NCI-H526 (cell line): Measurements from ENCODE around the gene TNPO1.
"Not testable (repeated sequence)": the region's sequence is repeated elsewhere in the genome, so short reads cannot be mapped to it uniquely, and the experiment has no call there.

ENCODE experiments used
- DNase-seq, 2 experiments: peaks; one replicate each; lab custom pipeline; 2025; lab: John Stamatoyannopoulos, UW

TNPO1 gene

DNA sequence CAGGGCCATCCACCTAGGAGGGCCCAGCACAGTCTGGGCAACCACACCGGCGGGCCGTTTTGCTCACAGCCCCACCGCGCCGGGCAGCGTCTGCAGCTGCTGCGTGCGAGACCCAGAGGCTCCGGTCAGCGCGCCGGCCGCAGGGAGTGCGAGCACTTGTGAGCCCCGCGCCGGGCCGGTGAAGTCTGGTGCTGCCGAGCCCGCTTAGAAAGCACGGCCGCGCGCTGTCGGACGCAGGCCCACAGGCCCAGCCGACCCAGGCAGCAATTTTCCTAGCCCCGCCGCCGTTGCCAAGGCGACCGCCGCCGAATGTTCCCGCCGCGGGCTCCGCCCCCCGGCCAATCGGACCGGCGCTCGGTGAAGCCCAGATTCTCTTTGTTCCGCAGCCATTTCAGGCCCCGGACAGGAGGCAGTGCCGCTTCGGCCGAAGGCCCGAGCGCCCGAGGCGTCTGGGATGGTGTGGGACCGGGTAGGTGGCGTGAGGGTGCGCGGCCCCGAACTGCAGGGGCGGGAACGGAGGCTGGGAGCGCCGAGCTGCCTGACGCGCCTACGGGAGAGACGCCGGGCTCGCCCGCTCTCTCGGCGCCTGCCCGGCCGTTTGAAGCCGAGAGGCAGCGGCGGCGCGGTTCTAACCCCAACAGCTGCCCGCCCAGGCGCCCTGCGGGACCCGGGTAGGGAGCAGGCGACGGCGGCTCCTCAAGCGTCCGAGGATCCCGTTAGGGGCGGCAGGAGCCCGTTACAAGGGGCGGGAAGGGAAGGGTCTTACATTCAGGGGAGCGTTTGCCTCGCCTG, at the start of gene TNPO1:
Gene TNPO1 (plus strand): TSS at position 378 of the 792 bp plus-strand sequence. CDS start 77 bp downstream, at position 455.
- peak; percentile 65 to 95 for DNase-seq

DNA sequence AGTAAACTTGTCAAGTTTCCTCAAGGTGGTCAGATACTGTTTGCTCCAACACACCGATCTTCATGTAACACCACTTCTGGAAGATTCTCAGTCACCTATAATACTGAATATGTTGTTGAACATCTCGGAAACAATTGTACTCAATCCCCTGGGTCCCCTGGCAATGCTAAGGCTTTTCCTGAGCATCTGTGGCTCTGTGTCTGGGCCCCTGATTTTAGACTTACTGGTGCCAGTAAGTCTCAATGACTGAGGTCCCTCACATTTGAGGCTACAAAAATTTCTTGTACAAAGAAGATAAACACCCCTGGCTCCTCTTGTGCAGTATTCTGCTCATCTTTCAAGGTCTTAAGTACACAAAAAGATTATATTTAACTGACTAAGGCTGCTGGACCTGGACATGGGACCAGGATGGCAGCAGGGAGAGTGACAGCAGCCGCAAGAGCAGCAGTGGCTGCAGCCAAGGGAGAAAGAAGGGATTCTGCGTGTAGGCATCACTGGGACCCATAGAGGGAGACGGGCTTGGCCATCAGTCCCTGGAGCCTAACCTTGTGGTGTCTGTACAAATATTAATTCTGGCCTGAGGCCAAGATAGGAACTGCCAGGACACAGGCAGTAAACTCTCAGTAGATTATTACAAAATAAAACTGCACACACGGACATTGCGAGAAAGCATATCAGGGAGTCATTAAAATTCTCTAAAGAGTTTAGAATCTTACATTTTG, 49.0 kb upstream of the TNPO1 start:
- peak; percentile 10 to 35 for DNase-seq

DNA sequence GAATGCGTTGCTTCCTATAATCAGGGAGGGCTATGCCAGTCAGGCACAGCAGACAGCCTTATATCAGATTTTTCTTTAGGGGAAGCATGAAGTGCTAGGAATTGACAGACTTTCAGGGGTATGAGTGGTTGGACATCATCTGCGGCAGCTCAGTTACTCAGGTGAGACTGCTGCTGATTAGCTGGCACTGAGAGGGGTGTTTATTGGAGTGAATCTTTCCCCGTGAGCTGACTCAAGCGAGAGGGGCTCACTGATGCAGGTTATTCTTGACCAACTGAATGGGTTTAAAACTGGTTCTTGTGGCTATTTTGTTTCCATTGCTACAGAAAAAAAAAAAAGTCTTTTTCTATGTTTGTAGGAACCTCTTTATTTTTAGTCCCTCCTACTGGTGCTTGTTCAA, 46.2 kb upstream of the TNPO1 start:
- DNase-seq: no peak

DNA sequence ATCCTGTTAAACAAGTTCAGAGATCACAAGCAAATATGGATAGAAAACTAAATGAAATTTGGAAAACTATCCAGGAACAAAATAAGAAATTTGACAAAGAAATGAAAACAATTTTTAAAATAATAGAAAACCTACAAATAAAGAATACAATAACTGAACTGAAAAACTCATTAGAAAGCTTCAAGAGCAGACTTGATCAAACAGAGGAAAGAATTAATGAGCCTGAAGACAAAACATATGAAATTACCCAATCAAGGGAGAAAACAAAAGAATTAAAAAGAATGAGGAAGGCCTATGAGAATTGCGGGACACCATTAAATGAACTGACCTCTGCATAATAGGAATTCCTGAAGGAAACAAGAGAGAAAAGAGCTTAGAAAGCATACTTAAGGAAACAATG, 39.8 kb upstream of the TNPO1 start:
- DNase-seq: no peak

DNA sequence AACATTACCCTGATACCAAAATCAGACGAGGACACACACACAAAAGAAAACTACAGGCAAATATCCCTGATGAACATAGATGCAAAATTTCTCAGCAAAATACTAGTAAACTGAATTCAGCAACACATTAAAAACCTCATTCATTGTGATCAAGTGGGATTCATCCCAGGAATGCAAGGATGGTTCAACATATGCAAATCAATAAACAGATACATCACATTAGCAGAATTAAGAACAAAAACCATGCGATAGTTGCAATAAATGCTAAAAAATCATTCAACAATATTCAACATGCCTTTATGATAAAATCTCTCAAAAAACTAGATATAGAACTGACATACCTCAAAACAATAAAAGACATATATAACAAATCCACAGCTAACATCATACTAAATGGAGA, 36.9 kb upstream of the TNPO1 start:
- no peak for DNase-seq

DNA sequence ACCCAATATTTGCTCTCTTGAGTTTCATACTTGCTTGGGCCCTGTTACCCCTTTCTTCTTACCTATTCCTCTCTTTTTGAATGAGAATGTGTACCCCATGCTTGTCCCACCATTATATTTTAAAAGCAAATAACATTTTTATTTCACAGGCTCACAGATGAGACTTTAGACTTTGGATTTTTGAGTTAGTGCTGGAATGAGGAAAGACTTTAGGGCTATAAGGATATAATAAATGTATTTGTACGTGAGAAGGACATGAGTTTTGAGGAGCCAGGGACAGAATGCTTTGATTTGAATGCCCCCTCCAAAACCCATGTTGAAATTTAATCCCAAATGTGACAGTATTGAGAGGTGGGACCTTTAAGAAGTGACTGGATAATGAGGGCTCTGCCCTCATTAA, 33.1 kb upstream of the TNPO1 start:
- no peak for DNase-seq

DNA sequence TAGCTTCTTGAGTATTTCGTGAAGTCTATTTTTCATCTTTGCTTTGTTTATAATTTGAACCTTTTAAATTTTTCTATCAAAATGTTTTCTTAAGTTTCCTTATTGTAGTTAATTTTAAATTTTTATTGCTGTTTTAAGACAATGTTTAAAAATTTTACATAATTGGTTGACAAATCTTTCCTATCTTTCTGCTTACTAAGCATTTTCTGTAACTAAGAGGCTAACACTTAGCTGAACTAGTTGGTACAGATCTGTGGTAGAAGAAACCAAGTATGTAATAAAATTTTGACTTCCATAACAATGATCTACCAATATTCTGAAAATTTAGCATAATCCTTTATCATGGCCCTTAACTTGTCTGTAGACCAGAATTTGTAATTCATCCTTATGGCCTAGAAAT, 32.3 kb upstream of the TNPO1 start:
- no peak for DNase-seq

DNA sequence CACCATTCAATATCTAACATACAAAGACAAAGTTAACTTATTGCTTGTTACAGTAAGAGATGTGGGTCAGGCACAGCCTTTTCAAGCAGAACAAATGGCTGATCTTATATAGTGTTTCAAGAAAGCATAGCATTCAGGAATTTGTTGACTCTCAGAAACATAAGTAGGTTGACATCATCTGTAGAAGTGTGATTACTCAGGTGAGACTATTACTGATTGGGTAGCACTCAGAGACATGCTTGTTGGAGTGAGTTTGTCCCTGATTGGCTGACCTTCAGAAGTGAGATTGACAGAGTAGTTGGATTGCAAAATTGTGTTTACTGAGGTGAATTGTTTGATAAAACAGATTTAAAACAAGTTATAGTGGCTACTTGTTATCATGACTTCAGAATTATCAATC, 30.7 kb upstream of the TNPO1 start:
- DNase-seq: no peak

DNA sequence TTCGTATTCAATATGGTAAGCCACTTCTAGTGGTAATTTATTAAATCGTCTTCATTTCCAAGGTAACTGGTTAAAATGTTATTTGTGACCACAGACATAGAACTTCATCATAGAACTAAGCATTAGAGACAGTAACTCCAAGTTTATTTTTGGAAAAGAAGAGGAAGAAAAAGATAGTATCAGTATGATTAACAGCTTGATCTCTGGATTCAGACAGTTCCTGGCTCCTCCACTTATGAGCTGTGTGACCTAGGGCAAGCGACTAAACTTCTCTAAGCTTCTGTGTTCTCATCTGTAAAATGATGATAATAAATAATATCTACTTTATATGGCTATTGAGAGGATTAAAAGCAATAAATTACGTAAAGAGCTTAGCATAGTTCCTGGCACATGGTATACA, 29.8 kb upstream of the TNPO1 start:
- DNase-seq: no peak

DNA sequence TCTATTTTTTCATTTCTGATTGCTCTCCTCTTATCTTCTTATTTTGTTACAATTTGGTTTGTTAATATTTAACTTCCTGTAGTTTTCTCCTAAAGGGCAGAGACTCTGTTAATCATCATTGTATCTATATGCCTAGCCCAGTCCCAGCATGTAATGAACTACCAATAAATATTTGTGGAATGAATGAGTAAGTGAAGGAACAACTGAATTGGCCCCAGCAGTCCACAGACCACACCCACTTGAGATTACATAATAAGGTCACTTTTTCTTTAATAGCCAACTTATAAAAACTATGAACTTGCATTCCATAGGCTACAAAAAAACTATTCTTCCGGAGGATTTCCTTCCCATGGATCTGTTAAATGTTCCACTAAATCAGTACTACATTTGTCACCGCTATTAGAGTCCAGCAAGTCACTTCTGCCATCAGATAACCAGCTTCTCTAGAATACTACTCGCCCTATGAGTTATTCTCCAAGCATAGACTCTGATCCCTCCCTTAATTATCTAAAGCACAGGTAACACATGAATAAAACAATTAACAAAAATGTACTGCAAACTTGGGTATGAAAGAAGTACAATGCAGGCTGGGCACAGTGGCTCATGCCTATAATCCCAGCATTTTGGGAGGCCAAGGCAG, 27.5 kb upstream of the TNPO1 start:
- DNase-seq: no peak

DNA sequence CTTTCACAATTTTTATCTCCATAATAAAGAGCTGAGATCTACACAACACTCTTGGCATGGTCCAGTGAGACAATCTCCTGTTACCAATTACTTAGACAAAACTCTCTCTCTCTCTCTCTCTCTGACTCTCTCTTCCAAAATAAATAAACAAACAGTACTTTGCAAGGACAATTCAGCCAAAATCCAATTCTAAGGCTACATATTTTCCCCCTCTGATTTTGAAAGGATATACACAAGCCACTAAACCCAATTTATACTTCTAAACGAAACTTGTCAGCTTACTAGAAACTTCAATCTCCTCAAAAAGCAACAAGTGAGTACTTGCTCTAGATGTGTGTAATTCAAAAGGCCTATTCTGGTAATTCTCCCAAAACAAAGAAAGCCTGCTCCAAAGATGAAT, 26.3 kb upstream of the TNPO1 start:
- DNase-seq: no peak

DNA sequence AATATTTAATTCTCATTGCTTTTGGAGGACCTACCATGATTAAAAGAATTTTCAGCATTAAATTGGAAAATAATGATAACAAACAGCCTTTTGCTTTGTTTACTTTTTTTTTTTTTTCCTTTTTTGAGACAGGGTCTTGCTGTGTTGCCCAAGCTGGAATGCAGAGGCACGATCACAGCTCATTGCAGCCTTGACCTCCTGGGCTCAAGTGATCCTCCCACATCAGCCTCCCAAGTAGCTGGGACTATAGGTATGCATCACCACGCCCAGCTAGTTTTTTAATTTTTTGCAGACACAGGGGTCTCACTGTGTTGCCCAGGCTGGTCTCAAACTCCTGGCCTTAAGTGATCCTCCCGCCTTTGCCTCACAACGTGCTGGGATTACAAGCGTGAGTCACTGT, 23.8 kb upstream of the TNPO1 start:
- not testable (repeated sequence) for DNase-seq

DNA sequence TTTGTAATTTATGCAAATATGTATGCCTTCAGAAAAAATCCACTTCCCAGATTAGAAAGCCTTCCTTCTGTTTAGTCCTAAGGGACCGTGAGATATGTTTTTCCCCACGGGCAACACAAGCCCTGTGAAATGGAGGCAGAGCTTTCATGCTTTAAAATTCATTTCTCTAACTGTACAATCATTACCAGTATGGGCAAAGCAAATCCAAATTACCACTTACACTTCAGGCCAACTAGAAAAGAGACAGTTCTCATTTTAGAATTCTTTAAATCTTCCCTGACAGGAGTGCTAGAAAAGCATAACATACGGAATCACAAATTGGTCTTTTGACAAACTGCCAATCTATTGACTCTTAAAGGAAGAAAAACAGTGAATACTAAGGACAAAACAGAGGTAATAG, 20.5 kb upstream of the TNPO1 start:
- DNase-seq: no peak

DNA sequence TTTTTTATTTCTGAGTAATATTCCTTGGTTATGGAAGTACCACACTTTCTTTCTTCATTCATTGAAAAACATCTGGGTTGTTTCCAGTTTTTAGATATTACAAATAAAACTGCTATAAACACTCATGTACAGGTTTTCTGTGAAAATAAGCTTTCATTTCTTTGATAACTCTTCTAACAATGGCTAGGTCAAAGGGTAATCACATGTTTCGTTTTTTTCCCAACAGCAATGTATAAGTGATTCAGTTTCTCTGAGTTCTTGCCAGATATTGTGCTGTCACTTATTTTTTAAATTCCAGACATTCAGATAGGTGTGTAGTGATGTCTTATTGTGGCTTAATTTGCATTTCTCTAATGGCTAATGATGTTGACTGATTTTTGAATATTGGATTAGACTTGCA, 16.7 kb upstream of the TNPO1 start:
- no peak for DNase-seq

DNA sequence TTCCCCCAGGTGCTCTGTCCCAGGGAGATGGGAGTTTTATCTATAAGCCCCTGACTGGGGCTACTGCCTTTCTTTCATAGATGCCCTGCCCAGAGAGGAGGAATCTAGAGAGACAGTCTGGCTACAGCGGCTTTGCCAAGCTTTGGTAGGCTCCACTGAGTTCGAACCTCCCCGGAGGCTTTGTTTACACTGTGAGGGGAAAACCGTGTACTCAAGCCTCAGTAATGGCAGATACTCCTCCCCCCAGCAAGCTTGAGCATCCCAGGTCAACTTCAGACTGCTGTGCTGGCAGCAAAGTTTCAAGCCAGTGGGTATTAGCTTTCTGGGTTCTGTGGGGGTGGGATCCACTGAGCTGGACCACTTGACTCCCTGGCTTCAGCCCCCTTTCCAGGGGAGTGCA, 7.8 kb upstream of the TNPO1 start:
- not testable (repeated sequence) for DNase-seq

DNA sequence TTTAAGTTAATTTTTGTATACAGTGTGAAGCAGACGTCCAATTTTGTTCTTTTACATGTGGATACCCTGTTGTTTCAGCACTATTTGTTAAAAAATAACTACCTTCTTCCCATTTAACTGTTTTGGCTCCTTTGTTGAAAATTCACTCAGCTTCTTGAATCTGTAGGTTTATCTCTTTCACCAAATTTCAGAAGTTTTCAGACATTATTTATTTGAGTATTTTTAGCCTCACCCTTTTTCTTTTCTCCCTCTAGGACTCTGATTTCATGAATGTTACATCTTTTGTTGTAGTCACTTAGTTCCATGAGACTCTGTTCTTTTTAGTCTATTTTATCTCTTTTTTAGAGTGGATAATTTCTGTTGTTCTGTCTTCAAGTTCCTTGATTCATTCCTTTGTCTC, 4.6 kb upstream of the TNPO1 start:
- no peak for DNase-seq

DNA sequence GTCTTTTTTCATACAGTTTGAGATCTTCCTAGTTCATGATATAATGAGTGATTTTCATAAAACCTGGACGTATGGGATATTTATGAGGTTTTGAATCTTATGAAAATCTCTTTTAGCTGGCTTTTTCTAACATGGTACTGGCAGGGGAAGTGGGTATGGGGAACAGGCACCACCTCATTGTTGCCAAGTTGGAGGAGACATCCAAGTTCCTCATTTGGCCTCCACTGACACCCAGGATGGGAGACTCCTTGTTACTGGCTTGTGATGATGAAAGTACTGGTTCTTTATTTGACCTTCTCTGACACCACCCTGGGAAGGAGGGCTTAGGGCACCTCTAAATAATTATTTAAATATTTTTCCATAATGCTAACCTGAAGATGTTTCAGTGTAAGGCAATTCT, 4.0 kb upstream of the TNPO1 start:
- no peak for DNase-seq

DNA sequence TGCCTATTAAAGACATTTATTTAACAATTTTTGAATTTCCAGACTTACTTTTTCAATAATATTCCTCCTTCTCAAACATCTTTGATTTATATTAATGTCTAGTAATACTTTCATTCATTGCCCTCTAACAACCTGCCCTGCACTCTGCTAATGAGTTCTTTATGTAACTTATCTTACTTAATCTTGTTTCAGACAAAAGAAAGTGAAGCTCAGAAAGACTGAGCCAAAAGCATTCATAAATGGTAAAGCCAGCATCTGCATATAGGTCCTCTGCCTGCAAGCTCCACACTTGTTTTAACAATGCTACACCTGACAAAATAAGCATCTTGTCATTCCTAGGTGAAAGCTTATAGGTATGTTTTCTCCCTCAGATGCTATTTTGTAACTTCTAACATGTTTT, 2.4 kb upstream of the TNPO1 start:
- DNase-seq: no peak

DNA sequence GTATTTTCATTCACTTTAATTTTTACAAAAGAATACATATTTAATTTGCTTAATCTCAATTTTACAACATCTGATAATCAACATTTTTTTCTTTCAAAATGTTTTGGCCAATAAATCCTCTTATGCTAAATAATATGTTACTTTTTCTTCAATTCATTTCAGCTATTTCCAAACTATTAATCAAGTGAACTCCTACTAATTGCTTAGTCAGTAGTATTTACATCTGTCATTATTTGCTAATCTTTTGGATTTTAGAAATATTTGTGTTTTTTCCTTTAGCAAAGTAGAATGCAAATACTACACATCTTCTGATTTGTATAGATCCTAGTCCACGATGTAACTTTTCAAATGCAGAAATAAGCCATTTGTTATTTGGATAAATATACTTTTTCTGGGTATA, 1.6 kb upstream of the TNPO1 start:
- peak in 1 of 2 experiments; percentile 1 for DNase-seq

DNA sequence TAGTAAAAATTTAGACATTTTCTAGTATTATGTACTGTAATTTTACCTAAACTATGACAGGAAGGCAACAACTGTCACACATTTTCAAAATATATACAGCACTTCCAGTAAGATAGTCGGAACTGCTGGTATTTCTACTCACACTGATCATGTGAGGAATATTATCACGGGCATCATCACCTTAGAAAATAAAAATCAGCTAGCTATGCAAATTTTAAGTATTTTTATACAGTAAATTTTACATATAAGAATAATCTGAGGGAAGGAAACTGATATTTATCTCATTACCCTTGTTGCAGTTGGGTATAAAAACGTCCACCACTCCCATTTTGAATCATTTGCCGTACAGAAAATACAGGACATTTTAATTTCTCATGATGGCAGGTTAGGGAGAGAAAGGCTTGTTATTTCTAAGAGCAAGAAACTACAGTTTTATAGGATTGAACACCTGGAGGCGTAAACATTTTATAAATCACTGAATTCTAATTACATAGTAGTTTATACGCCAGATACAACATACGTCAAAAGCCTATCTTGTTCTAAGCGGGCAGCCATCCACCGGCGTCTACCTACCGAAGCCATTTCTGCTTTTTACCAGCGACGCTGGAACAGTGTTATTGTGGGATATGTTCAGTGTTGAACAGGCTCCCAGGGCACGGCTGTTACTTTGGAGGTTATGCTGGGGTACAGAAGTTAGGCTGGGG, 729 bp upstream of the TNPO1 start:
- DNase-seq: peak; percentile 47 to 65

DNA sequence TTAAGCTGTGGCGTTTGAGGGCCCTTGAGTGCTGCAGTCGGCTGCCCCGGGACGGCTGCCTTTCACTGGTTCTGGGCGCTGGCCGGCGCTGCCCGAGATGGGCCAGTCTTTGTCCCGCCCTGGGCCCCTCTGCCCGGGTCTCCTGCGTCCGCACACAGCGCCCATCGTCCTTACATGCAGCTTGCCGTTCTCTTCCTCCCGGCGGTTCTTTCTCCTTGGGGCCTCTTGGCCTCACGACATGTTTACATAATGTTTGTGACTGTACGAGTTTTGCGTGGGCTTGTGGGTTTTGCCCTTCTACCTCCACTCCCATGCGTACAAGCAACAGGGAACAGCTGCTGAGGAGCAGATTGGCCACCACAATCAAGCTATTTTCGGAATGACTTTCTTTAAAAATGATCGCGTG, 618 bp downstream of the TNPO1 start:
- peak in 1 of 2 experiments; percentile 85 for DNase-seq

DNA sequence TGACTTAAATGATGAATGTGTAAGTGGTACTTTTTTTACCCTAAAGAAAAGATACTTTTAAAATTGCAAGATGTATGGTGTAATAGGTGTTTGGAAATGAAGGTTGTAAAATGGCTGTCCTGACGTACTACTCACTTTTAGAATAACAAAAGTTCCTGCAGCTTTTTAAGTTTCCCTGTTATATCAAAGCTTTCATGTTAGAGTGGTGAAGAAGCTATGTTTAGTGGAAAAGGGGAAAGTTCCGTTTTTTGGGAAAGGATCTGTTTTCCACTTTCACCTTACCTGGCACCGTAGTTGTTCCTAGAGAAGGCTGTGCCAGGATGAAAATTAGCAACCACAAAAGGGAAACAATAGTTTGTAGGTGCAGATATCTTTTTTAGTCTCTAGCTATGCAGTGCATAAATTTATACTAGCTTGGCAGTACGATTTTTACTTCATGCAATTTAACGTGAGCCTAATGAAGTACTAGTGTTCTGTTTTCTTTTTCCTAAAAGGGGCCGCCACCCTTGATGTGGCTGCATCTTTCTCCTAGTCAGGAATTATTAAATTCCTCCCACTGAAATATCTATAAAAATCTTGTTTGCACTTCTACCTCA, 1.3 kb downstream of the TNPO1 start:
- DNase-seq: peak in 1 of 2 experiments; percentile 14
